Activated T-helper 1 cell treated with Interleukin-2 at 50 U/mL for 16 hours (primary cell): ENCODE measurements around the gene SH3PXD2A.

Source experiments
- DNase-seq: peaks from one replicate; pipeline ENCODE4 v3.0.0-alpha.2; 2020; ENCODE audit warnings: low read depth

Gene SH3PXD2A

DNA sequence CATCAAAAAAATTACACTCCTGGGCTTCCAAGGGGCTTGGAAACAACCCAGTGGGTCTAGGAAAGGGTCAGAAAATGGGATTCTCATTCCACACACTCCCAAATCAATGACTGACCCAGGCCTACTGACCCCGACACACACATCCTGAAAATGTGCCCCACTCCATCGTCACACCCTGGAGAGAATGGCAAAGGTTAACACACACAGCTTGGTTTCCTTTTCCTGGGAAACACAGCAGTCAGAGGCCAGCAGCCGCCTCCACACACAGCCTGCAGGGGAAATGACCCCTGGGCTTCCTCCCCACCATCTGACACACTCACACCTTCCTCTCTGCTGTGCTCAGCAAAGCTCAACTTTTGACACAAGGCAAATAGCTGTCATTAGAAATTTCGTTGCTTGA, 42.9 kb downstream of the SH3PXD2A start:
- no peak for DNase-seq

DNA sequence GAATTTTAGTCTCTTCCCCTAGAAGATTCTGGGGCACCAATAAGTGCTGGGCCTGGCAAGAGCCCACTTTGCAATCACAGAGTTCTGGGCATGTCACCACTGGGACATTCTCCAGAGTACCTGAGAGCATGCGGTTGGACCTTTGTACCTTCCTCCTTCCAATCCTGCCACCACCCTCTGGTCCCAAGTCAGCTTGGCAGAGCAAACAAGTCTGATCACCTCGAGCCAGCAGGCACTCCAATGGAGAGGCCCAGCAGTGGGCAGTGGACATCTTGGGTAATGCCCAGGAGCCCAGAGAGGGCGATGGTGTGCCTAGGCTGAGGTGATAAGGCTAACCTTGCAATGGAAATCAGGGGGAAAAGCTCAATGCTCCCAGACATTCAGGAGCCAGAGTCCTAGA, 43.4 kb downstream of the SH3PXD2A start:
- no peak for DNase-seq

DNA sequence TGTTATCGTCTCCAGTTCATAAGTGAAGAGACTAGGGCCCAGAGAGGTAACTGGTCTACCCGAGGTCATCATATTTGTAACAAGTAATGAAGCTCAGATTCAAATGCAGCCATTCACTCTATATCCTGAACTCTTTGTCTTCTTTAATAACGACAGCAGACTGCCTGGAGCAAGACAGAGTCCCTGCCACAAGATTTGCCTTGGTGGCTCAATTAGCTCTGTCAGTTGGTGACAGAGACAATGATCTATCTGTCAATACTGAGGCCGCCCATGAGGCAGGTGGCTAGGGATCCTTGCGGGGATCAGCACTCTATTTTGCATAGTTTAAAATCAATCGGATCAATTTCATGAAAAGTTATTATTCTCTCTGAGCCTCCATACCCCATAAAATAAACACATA, 43.9 kb downstream of the SH3PXD2A start:
- DNase-seq, result no peak

DNA sequence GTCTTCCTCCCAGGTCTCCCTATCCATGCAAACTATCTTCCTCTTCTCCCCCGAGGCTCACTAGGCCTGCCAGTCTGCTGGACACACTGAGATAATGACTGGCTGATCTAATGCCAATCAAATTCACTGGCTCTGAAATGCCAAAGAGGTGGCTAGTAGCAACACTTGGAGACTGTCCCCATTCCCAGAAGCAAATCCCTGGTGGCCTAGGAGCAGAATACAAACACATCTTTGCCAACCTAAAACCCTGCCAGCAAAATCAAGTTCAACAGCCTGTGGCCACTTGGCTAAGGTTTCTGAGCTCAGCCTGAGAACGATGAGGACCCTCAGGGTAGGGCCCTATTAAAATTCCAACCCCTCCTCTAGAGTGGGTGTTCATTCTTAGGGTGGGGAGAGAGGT, 46.6 kb downstream of the SH3PXD2A start:
- no peak for DNase-seq

DNA sequence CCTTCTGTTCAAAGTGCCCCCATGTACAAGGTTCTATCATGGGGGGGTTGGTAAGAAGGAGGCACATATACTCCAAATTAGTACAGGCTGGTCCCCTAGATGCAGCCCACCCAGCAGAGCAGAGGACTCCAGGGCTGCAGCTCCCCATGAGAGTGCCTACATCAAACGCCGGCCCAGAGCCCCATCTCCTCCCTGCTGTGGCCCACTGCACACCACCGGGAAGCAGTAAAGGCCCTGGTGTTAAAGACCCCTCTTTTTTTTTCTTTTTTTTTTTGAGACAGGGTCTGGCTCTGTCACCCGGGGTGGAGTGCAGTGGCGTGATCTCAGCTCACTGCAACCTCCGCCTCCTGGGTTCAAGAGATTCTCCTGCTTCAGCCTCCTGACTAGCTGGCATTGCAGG, 47.4 kb downstream of the SH3PXD2A start:
- no peak for DNase-seq

DNA sequence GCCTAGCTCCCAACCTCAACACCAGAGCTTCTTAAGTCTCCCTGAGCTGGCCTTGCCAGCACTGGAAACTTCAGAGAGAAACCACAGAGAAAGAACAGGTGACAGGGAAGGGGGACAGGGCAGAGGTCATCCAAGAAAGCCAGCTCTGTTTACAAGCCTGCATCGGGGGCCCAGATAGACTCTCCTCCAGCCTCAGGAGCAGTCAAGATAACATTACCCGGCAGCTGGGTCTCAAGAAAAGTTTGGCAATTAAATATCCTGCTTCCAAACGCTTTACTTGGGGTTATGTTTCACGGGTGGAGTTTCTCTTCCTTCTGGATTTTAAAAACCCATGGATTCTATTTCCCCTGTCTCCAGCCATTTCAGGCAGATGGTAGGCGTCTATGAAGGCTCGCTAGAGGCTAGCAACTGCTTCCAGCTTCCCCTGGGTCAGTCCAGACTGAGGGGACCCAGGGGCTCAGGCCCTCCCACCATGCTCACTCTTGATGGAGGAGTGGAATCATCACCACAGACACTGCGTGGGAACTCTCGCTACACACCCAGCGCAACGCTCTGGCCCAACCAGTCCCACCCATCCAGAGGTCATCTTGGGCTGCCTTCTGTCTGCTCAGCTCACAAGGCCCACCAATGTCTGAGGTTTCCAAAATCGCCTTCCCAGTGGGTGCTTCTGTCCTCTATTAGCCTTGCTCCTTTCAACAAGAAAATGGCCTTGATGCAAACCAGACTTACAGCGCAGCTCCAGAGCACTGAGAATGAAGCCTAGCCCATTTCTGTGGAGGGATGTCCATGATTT, 48.8 kb downstream of the SH3PXD2A start:
- DNase-seq, result no peak

DNA sequence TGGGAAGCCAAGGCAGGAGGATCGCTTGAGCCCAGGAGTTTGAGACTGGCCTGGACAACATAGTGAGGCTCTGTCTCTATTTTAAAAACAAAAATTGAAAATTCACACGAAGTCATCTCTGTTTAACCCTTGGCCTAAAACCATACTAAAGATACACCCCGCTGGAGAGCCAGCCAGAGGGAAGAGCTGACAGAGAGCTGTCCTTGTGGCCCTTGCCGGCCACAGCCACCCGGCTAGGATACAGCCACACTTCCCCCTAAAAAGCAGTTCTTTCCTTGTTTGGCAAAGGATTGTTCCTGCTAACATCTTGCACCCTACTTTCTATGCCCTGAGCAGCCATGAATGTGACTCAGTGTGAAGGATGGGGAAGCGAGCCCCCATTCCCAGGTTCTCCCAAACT, 49.6 kb downstream of the SH3PXD2A start:
- DNase-seq, result no peak

DNA sequence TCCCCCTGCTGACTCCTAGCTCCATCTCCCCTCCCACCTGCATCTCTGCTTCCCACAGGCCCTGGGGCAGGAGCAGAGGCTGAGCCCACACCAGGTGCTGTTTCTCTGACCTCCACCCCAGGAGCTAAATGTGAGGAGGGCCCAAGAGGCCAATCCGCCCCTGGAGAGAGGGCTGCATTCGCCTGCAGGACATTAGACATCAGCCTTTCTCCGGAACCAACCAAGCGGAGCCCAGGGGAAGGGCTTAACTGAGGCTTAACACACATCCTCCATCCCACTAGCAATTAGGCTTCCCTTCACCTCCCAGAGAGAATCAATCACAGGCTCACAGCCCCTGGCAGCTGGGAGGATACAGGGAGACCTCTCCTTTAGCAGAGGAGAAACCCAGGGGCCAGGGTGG, 50.5 kb downstream of the SH3PXD2A start:
- DNase-seq, result no peak

DNA sequence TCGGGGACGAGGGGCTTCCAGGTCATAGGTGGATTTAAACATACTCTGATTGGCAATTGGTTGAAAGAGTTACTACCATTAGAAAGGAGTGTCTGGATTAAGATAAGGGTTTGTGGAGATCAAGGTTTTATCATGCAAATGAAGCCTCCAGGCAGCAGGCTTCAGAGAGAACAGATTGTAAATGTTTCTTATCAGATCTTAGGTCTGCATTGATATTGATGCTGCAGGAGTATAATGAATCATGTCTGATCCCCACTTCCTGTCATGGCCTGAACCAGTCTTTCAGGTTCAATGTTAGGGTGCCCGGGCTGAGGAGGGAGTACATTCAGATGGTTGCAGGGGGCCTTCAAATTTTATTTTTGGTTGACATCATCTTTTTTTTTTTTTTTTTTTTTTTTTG, 51.4 kb downstream of the SH3PXD2A start:
- DNase-seq, result no peak

DNA sequence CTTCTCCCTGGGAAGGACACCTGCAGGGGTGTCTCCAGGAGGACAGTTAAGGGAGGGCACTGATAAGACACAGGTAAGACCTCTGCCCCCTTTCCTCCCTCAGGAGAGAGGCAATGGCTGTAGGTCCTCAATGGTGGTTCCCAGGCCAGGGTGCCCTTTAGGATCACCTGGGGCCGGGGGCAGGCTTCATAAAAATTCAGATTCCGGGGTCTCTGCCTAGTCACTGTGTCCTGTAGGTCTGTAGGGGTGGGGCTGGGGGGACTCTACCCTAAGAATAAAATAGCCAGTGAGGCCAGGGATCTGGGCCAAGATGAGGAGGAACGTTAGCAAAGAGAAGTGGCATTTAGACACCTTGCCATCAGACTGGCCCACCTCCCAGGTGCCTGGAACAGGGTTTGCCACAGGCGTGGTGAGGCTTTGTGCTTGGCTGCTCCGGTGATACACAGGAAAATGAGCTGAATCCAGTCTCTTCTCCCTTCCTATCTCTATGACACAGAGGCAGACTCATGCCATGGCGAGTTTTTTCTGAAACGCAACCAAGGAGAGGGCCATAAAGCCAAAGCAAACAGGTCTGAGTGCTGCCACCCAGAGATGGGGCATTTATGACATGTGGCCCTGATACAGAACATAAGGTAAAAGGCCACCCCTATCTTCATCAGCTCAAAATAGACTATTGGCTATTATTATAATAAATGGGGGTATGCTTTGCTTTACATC, 52.6 kb downstream of the SH3PXD2A start:
- DNase-seq, result no peak

DNA sequence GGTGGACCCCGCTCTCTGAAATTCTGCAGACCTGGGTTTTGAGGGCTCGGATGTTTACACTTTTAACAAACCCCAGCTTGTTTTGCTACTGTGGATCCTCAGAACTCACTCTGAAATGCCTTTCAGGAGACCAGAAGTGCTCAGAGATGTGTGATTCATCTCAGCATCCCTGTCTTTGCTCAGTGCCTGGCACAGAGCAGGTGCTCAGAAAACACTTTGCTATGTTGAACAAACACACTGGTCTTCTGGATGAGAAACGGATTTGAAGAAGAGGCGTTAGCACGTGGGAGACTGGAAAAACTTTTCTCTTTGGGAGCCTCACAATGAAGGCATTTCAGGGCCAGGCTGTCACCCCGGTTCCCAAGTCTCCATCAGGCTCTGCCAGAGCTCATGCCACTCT, 53.3 kb downstream of the SH3PXD2A start:
- no peak for DNase-seq

DNA sequence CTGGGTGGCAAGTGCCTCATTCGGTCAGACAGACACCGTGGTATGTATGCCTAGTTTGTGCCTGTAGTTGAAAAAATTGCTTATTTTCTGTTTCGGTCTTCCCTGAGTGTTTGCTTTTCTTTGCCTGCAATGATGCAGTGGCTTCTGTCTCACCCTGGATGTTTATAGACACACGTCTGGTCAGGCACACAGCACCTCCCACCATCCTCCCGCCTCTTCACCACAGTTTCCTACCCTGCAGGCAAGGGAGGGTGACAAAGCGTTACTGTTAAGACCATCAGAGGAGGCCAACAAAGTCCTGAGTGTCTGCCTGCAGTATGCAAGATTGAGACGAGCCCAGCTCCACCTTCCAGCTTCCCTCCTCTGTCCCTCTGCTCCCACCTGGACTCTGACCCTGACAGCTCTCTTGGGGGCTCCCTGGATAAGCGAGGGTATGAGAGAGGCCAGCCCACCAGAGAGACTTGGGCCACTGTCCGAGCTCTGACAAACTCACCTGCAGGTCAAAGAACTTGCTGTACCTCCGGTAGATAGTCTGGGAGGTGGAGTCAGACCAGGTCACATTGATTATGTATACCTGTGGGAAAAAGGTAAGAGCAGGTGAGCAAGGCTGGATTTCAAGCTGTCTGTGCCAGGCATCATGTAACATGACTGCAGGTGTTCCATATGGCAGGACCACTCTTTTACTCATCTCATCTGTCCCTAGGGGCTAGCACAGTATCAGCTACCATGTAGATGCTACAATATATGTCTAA, 54.4 kb downstream of the SH3PXD2A start:
- peak; percentile 9 for DNase-seq

DNA sequence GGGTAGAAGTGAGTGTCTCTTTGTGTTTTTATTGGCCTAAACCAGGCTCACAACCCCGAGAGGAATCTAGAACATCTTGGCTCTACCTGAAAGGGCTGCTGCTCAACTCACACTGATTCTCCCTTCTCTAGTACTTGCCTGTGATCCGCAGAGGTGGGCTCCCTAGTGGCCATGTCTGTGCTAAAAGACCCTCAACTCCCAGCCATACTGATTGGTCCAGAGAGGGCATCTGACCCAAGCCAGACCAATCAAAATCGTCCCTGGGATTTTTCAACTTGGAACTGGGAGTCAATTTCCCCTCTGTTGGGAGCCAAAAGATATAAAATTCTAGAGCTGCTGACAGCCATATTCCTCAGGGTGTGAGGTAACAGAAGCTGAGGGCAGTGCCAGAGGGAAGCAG, 55.3 kb downstream of the SH3PXD2A start:
- no peak for DNase-seq

DNA sequence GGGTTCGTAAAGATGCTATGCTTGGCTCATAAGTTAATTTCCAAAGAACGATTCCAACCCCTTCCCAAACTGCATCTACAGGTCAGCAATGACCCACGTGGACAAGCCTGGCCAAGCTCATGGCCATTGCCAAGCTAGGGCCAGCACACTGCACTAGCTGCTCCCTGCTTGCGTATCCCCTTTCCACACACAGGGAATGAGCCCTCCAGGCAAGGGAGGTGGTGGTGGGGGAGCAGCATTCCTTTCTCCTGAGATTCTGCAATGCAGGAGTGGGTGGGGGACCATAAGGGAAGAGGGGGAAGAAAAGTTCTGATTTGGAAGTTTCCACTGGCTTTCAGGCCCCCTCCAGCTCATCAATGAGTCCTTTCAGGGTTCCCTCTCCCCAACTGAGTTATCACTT, 56.0 kb downstream of the SH3PXD2A start:
- DNase-seq, result no peak

DNA sequence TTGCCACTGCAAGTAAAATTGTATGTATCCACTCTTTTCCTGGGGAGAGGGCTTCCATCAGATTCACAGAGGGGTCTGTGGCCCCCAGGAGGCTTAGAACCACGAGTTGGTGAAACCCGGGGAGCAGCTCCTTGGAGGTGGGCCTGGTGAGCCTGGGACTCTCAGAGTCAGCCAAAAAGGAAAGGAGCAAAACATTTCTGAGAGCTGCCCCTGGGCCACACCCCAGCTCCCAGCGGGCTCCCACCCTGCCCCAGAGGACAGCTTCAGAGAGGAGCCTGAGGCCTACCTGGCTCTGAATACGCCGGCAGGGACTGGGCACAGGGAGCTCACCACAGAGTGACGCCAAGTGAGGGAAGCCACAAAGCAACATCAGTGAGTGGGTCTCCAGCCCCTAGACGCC, 56.9 kb downstream of the SH3PXD2A start:
- DNase-seq, result no peak

DNA sequence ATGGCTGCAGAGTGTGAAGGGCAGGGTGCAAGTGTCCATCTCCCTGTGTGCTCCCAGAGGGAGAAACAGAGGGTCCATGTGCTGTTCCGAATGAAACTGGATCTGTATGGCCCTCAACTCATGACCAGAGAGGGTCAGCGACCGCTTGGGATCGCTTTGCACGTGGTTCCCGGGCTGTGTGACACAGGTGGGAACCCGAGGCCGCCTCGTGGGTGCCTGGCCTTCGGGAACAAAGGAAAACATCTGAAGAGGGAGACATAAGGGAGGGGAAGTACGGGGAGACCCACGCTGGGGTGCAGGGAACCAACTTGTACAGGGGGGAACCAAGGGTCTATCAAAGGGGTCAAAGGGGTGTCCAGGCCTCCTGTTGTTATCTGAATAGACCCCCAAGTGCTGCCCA, 57.5 kb downstream of the SH3PXD2A start:
- DNase-seq, result no peak

DNA sequence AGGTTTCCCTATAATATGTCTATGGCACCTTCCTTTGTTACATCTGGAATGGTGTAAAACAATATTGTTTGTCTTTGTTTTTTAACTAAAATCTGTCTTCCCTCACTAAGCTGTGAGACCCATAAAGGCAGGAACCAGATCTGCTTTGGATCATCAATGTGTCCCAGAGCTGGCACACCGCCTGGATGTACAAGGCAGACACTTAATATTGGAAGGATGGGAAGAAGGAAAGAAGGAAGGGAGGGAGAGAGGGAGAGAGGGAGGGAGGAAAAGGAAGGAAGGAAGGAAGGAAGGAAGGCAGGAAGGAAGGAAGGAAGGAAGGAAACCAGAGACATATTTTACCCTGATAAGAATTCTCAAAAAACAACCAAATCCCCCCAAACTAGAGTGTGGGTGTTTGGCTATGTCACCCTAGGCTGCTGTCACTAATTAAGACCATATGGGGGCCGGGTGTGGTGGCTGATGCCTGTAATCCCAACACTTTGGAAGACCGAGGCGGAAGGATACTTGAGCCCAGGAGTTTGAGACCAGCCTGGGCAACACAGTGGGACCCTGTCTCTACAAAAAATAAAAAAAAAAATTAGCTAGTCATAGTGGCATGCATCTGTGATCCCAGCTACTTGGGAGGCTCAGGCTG, 59.6 kb downstream of the SH3PXD2A start:
- DNase-seq, result no peak

DNA sequence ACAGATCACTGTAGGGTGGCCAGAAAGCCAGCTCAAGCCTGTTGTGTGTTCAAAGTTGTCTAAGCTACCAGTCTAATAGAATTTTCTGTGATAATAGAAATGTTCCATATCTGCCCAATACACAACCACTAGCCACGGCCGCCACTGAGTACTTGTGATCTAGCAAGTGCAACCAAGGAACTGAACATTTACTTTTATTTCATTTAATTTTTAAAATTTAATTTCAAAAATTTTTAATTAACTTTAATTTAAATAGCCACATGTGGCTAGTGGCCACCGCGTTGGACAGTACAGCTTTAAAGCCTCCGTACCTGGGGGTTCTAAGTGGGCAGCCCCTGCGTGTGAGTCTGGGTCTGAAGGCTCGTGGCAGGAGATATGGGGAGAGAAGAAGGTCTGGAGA, 60.4 kb downstream of the SH3PXD2A start:
- no peak for DNase-seq

DNA sequence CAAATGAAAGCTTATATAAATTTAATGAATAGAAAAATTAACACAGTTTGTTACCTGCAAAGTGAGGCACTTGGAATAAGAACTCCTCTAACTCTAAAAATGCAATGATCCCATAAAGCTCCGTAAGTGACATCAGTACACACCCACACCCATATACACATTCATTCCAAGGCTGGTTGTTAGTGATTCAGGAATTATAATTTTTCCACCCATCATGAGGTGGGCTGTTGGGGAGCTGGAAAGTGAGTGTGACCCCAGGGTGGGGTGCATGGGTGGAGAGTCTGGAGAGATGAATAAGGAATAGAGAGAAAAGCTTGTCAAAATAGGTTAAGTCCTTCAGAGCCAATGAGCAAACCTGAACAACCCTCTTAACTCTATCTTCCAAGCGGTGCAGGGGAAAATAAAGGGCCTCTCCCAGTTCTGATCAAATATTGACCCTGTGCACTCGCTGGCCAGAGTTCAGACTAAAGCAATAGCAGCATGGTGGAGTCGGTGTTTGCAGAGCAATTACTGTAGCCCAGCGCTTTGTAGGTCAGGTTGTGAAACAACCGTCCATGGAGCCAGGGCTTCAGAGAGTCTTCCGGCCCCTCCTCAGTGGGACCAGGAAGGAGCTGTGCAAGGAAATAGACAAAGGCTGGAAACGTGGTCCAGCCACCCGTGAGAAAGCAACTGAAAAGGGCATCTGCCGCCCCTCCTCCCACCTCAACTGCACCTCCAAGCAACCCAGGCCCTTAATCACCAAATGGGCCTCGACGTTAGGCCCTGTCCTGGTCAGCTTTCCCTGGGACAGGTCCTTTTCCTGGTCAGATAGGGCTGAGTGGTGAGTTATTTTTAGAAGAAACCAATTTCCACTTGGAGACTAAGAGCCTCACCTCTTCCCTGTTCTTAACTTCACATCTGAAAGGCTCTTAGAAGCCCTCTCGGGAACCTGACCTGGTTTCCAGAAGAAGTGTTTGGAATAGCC, 61.2 kb downstream of the SH3PXD2A start:
- no peak for DNase-seq

DNA sequence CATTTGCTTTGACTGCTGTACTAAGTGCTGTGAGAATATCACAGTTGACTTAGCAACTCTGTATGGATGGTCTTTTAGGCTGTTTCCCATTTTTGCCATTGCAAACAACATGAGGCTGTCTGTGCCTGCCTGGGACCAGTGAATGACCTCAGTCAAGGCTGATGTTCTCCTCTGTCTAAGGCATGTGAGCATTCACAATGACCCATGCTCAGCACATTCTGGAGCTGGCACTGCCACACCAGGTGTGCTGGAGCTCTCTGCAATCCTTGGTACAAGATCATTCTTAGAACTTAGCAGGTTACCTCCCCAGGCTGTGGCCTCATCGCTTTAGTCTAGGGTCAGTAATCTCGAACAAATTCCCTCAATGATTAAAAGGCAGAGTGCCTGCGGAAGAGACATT, 61.9 kb downstream of the SH3PXD2A start:
- DNase-seq, result no peak

DNA sequence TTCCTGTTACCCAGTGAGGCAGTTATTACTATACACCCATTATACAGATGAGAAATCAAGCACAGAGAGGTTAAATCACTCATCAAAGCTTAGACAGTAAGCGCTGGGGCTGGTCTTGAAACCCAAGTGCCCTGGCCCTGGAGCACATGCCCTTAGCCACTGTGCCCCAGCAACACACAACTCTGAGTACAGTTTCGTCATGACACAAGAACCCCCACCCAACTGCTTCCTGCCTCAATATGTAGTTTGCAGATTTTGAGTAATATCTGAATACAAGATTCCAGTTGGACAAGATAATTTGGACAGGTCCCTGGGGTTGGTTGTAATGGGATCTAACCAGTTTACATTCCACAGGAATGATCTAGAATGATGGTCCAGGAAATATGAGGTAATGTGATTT, 62.8 kb downstream of the SH3PXD2A start:
- DNase-seq, result no peak
